ENCODE measurements around the gene NHLRC2. TPM values are rescaled to one million over a fixed set of nuclear protein-coding genes. Genes with fewer than 3 reads are reported as not detected.

Gene NHLRC2
- total RNA-seq, 2 donors from 2014 or later: 30.2 to 47.5 TPM

DNA sequence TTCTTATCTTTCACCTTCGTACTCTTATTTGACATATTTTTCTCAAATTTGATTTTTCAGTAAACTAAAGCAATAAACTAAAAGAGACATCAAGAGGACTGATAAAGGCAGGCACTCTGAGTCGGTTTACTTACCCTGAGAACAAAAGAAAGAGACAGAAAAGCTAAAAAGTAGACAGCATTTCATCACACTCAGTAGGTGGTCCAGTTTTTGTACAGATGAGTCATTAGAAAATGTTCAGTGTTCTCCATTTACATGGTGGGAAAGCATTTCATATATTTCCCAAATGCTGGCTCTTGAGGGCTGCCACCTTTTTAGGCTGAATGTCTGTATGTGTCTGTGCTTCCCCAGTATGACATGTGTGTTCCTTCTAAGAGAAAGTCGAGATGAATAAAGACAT, 52.7 kb downstream of the NHLRC2 start:
- Mint-ChIP-seq H3K27ac (no peak overlapping the region), H3K4me3 (no peak overlapping the region), H3K9me3 (no peaks in the 10 kb centered on the region), H3K27me3 (no peaks in the 10 kb centered on the region), H3K4me1 (ENCODE audit: low read depth in 2 of 2) (peaks cover 0 to 3% of the 10 kb centered on the region in 2 donors), H3K36me3 (peaks cover 14% of the 10 kb centered on the region)
- DNase-seq (ENCODE audit: low spot score) (no peak), ATAC-seq (no peak)

GRCh38 chr10:113908236-113908635, 53.8 kb downstream of the NHLRC2 start:
- ATAC-seq: no peak
- Mint-ChIP-seq H3K4me3 (no peak overlapping the region), H3K27ac (no peak overlapping the region), H3K27me3 (no peaks in the 10 kb centered on the region), H3K4me1 (ENCODE audit: low read depth in 2 of 2) (peaks cover 0 to 3% of the 10 kb centered on the region in 2 donors), H3K36me3 (peaks cover 18% of the 10 kb centered on the region), H3K9me3 (no peaks in the 10 kb centered on the region)
- DNase-seq (ENCODE audit: low spot score): no peak

- Mint-ChIP-seq H3K27ac (no peak overlapping the region), H3K36me3 (peaks cover 7% of the 10 kb centered on the region), H3K4me1 (ENCODE audit: low read depth in 2 of 2) (no peaks in the 10 kb centered on the region), H3K27me3 (no peaks in the 10 kb centered on the region), H3K9me3 (no peaks in the 10 kb centered on the region), H3K4me3 (no peak overlapping the region)
- DNase-seq (ENCODE audit: low spot score) (no peak), ATAC-seq (no peak)
Observed at GRCh38 chr10:113911113-113911512, 56.7 kb downstream of the NHLRC2 start.

- H3K4me1 Mint-ChIP-seq (ENCODE audit: low read depth in 2 of 2): no peaks in the 10 kb centered on the region
- H3K9me3 Mint-ChIP-seq: no peaks in the 10 kb centered on the region
- no peak overlapping the region for H3K27ac Mint-ChIP-seq
- DNase-seq (ENCODE audit: low spot score): no peak
- no peak overlapping the region for H3K4me3 Mint-ChIP-seq
- H3K27me3 Mint-ChIP-seq: no peaks in the 10 kb centered on the region
- ATAC-seq: no peak
- H3K36me3 Mint-ChIP-seq: peaks cover 8% of the 10 kb centered on the region
Observed at GRCh38 chr10:113911839-113912238, 57.4 kb downstream of the NHLRC2 start.

GRCh38 chr10:113912582-113912981, 58.1 kb downstream of the NHLRC2 start:
- Mint-ChIP-seq H3K9me3 (no peaks in the 10 kb centered on the region), H3K27ac (no peak overlapping the region), H3K4me3 (no peak overlapping the region), H3K27me3 (no peaks in the 10 kb centered on the region), H3K4me1 (ENCODE audit: low read depth in 2 of 2) (no peaks in the 10 kb centered on the region), H3K36me3 (peaks cover 16% of the 10 kb centered on the region)
- DNase-seq (ENCODE audit: low spot score): no peak
- no peak for ATAC-seq

- no peaks in the 10 kb centered on the region for H3K9me3 Mint-ChIP-seq
Observed at GRCh38 chr10:113914956-113915355, 60.5 kb downstream of the NHLRC2 start.

DNA sequence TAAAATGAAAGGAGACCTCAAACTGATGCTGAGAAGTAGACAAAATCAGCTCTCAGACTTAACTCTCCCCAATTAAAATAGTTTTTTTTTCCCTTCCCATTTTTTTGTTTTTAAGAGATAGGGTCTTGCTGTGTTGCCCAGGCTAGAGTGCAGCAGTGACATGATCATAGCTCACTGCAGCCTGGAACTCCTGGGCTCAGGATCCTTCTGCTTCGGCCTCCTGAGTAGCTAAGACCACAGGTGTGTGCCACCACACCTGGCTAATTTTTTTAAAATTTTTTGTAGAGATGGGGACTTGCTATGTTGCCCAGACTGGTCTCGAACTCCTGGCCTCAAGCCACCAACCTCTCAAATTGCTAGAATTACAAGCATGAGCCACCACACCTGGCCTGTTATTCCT, 61.1 kb downstream of the NHLRC2 start:
- H3K27me3 Mint-ChIP-seq: no peaks in the 10 kb centered on the region
- no peak overlapping the region for H3K4me3 Mint-ChIP-seq
- ATAC-seq: no peak
- H3K9me3 Mint-ChIP-seq: no peaks in the 10 kb centered on the region
- H3K4me1 Mint-ChIP-seq (ENCODE audit: low read depth in 2 of 2): no peaks in the 10 kb centered on the region
- H3K27ac Mint-ChIP-seq: no peak overlapping the region
- DNase-seq (ENCODE audit: low spot score): no peak
- H3K36me3 Mint-ChIP-seq: peaks cover 19% of the 10 kb centered on the region

More at GRCh38 chr10:113914956-113915355, 60.5 kb downstream of the NHLRC2 start:
- Mint-ChIP-seq H3K27ac (no peak overlapping the region), H3K36me3 (peaks cover 19% of the 10 kb centered on the region), H3K27me3 (no peaks in the 10 kb centered on the region), H3K4me1 (ENCODE audit: low read depth in 2 of 2) (no peaks in the 10 kb centered on the region), H3K4me3 (no peak overlapping the region)
- no peak for ATAC-seq
- DNase-seq (ENCODE audit: low spot score): no peak

DNA sequence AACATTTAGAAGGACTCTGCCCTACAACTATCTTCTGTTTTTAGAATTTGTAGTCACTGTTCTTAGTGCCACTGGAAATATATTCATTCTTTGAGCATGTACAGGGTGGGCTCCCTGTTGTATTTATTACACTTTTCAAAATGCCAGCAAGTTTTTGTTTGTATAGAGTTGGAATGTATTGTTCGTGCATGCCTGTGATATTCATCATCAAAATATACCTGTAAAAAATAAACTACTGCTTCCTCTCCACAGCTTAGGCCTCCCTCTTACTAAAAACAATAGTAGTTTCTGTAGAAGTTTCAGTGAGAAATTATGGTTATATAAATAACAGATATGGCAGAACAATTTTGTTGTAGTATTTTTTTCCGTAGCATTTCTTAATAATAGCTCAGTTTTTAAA, 61.6 kb downstream of the NHLRC2 start:
- H3K36me3 Mint-ChIP-seq: peaks cover 19% of the 10 kb centered on the region

DNA sequence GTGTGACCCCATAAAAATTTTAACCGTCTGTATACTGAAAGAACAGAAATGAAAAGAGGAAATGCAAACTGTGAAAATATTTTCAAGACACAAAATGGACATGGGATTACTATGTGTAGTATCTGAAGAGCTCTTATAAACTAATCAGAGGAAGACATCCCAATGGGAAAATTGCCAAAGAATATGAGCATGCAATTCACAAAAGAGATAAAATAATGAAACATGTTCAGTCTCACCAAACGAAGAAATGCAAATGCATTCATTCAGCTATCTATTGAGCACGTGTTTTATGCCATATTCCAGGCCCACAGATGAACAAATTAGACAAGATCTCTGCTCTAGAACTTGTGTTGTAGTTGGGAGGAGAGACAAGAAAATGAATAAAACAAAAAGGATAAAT, 63.2 kb downstream of the NHLRC2 start:
- no peaks in the 10 kb centered on the region for H3K27me3 Mint-ChIP-seq
- no peak overlapping the region for H3K27ac Mint-ChIP-seq
- DNase-seq (ENCODE audit: low spot score): no peak
- H3K4me3 Mint-ChIP-seq: no peak overlapping the region
- peaks cover 12% of the 10 kb centered on the region for H3K36me3 Mint-ChIP-seq
- no peak for ATAC-seq
- no peaks in the 10 kb centered on the region for H3K9me3 Mint-ChIP-seq
- H3K4me1 Mint-ChIP-seq (ENCODE audit: low read depth in 2 of 2): no peaks in the 10 kb centered on the region

More for the DNA sequence above, 61.6 kb downstream of the NHLRC2 start:
- no peak overlapping the region for H3K27ac Mint-ChIP-seq
- H3K27me3 Mint-ChIP-seq: no peaks in the 10 kb centered on the region
- DNase-seq (ENCODE audit: low spot score) (no peak), ATAC-seq (no peak)
- H3K4me3 Mint-ChIP-seq: no peak overlapping the region
- no peaks in the 10 kb centered on the region for H3K4me1 Mint-ChIP-seq (ENCODE audit: low read depth in 2 of 2)
- H3K9me3 Mint-ChIP-seq: no peaks in the 10 kb centered on the region

GRCh38 chr10:113920114-113920513, 65.7 kb downstream of the NHLRC2 start:
- Mint-ChIP-seq H3K27ac (no peak overlapping the region), H3K9me3 (no peaks in the 10 kb centered on the region), H3K4me3 (no peak overlapping the region), H3K27me3 (peaks cover 4 to 7% of the 10 kb centered on the region in 2 donors), H3K4me1 (ENCODE audit: low read depth in 2 of 2) (no peaks in the 10 kb centered on the region), H3K36me3 (peaks cover 20% of the 10 kb centered on the region)
- DNase-seq (ENCODE audit: low spot score) (no peak), ATAC-seq (no peak)

GRCh38 chr10:113920875-113921274, 66.4 kb downstream of the NHLRC2 start:
- H3K27ac Mint-ChIP-seq: no peak overlapping the region
- no peak overlapping the region for H3K4me3 Mint-ChIP-seq
- no peak for ATAC-seq

GRCh38 chr10:113921561-113922370, 67.3 kb downstream of the NHLRC2 start:
- peaks cover 5 to 7% of the 10 kb centered on the region in 2 donors for H3K27me3 Mint-ChIP-seq
- H3K9me3 Mint-ChIP-seq: no peaks in the 10 kb centered on the region
- no peaks in the 10 kb centered on the region for H3K4me1 Mint-ChIP-seq (ENCODE audit: low read depth in 2 of 2)
- H3K36me3 Mint-ChIP-seq: peaks cover 20% of the 10 kb centered on the region
- ATAC-seq (no peak), DNase-seq (ENCODE audit: low spot score) (no peak)
- H3K27ac Mint-ChIP-seq: no peak overlapping the region
- no peak overlapping the region for H3K4me3 Mint-ChIP-seq

More at GRCh38 chr10:113920875-113921274, 66.4 kb downstream of the NHLRC2 start:
- no peak for DNase-seq (ENCODE audit: low spot score)
- Mint-ChIP-seq H3K4me1 (ENCODE audit: low read depth in 2 of 2) (no peaks in the 10 kb centered on the region), H3K27me3 (peaks cover 5 to 7% of the 10 kb centered on the region in 2 donors), H3K9me3 (no peaks in the 10 kb centered on the region), H3K36me3 (peaks cover 20% of the 10 kb centered on the region)

GRCh38 chr10:113922787-113923570, 68.5 kb downstream of the NHLRC2 start:
- Mint-ChIP-seq H3K4me1 (ENCODE audit: low read depth in 2 of 2) (no peaks in the 10 kb centered on the region), H3K4me3 (no peak overlapping the region), H3K36me3 (peaks cover 9% of the 10 kb centered on the region), H3K27ac (no peak overlapping the region), H3K9me3 (no peaks in the 10 kb centered on the region), H3K27me3 (peaks cover 7 to 8% of the 10 kb centered on the region in 2 donors)
- ATAC-seq (no peak), DNase-seq (ENCODE audit: low spot score) (no peak)

- Mint-ChIP-seq H3K4me3 (no peak overlapping the region), H3K27me3 (peaks cover 9 to 11% of the 10 kb centered on the region in 2 donors), H3K9me3 (no peaks in the 10 kb centered on the region), H3K36me3 (peaks cover 9% of the 10 kb centered on the region), H3K4me1 (ENCODE audit: low read depth in 2 of 2) (no peaks in the 10 kb centered on the region), H3K27ac (no peak overlapping the region)
- DNase-seq (ENCODE audit: low spot score): no peak
- ATAC-seq: no peak
Observed at GRCh38 chr10:113924186-113924585, 69.7 kb downstream of the NHLRC2 start.
